ENCODE data around the gene FAM135A. TPM values are rescaled to one million over a fixed set of nuclear protein-coding genes. Genes with fewer than 3 reads are reported as not detected.

The FAM135A gene
- total and polyA plus RNA-seq, 8 donors = 7.5 to 14.4 (median 8.4) TPM

DNA sequence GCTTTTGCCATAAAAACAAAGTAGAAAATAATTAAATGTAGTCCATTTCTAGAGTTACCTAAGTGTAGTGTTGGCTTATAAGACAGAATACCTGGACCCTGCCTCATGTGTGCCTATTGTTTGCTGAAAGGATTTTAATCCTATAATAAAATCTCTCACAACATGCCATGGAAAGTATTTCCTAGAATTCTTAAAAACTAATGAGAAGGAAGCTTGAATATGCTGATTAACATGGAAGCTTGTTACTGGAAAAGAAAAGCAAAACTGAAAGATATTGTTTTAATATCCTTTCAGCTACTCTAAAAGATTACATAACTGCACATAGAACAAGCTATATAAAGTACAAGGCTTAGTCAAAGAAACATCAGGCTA, 18.0 kb upstream of the FAM135A start:
- no peak for FAIRE-seq
- no peak for DNase-seq
- H3K9me3 ChIP-seq = no peaks in the 10 kb centered on the region
- TF ChIP-seq, protein P1, sequence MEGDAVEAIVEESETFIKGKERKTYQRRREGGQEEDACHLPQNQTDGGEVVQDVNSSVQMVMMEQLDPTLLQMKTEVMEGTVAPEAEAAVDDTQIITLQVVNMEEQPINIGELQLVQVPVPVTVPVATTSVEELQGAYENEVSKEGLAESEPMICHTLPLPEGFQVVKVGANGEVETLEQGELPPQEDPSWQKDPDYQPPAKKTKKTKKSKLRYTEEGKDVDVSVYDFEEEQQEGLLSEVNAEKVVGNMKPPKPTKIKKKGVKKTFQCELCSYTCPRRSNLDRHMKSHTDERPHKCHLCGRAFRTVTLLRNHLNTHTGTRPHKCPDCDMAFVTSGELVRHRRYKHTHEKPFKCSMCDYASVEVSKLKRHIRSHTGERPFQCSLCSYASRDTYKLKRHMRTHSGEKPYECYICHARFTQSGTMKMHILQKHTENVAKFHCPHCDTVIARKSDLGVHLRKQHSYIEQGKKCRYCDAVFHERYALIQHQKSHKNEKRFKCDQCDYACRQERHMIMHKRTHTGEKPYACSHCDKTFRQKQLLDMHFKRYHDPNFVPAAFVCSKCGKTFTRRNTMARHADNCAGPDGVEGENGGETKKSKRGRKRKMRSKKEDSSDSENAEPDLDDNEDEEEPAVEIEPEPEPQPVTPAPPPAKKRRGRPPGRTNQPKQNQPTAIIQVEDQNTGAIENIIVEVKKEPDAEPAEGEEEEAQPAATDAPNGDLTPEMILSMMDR (IDR thresholded peaks at IDR 0.05) = no peak
- peak overlapping the region in 3 of 4 donors; percentile 4 to 30 (median 15) for H3K4me3 ChIP-seq
- peak overlapping the region in 3 of 4 donors; percentile 19 to 91 (median 63) for H3K27ac ChIP-seq
- H3K4me1 ChIP-seq = peaks cover 6 to 34% (median 16%) of the 10 kb centered on the region in 3 donors
- no peaks in the 10 kb centered on the region for H3K27me3 ChIP-seq
- intact Hi-C loops (cut with DNase I) = no loop called here
- H3K36me3 ChIP-seq = no peaks in the 10 kb centered on the region
- ATAC-seq = no peak

DNA sequence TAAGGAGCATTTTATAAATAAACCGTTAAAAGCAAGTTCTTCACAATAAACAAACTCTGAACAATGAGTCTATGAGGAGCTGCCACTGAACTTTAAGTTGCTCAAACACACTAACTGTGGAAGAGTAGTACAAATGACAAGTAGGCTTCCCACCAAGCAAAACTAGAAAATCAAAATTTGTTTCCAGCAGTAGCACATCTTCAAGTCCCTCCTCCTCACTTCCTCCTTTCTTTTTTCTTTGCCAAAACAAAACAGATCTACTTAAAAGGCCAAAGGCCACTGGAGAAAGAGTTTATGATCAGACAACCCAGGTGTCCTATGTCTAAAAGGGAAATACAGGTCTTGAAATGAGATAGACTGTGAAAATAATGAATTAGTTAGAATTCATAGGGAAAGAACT, 17.1 kb upstream of the FAM135A start:
- 67 to 84% methylated on average over 1 of the region's 1 CpG for WGBS, 2 donors
- peak overlapping the region in 3 of 4 donors; percentile 4 to 30 (median 15) for H3K4me3 ChIP-seq
- no peak for ATAC-seq

DNA sequence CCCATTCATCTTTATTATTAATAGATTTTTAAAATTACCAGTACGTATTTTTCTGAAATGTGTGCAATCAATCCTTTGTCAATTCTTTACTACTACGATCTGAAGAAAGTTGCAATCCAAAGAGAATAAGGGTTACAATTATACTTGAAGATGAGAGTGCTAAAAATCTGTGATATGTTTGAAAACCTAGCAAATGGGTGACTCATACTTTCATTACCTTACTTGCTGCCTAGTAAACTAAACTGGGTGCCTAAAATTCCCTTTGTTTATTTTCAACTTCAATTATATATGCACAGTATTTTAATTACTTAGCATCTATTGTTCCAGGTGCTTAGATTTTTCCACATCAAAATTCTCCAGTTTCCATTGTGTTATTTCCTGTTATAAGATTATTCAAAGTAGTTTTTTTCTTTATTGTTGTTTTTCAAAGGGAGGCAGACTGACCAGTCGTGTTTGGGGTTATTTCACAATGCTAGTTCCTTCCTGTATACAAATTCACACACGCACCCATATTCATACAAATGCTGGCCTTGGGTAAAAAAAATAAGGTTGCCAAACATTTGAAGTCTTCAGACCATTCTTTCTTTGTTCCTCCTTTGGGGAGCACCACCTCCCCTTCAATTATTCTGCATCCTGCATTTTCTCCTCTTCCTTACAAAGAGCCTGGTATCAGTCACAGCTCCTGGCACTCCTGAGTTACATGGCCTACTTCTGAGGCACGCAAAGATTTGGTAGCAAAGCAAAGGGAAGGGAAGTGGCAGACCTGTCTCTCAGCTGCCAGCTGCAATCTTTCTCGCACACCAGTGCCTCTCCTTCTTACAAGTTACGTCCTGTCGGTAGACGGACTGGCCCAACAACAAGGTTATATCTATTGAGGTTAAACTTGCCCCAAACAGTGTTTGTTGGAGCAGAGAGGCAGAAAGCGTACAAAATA, 16.2 kb upstream of the FAM135A start:
- ATAC-seq (peak in 3 of 4 donors; percentile 13 to 25 (median 24)), DNase-seq (peak in 3 of 6 donors; percentile 17 to 39 (median 24)), FAIRE-seq (no peak)
- TF ChIP-seq, protein P1 (IDR thresholded peaks at IDR 0.05) = no peak
- intact Hi-C loops (cut with DNase I) = no loop called here
- peaks cover 6 to 34% (median 16%) of the 10 kb centered on the region in 3 donors for H3K4me1 ChIP-seq
- H3K27me3 ChIP-seq = no peaks in the 10 kb centered on the region
- peak overlapping the region; percentile 62 to 91 (median 75) for H3K27ac ChIP-seq
- no peaks in the 10 kb centered on the region for H3K36me3 ChIP-seq
- peak overlapping the region in 3 of 4 donors; percentile 4 to 30 (median 19) for H3K4me3 ChIP-seq
- no peaks in the 10 kb centered on the region for H3K9me3 ChIP-seq
- 49 to 55% methylated on average over 10 of the region's 10 CpGs for WGBS, 2 donors

More for the DNA sequence above, 17.1 kb upstream of the FAM135A start:
- Histone ChIP-seq H3K27me3 (no peaks in the 10 kb centered on the region), H3K36me3 (no peaks in the 10 kb centered on the region), H3K9me3 (no peaks in the 10 kb centered on the region), H3K4me1 (peaks cover 6 to 34% (median 16%) of the 10 kb centered on the region in 3 donors), H3K27ac (peak overlapping the region in 3 of 4 donors; percentile 20 to 91 (median 63))
- intact Hi-C loops (cut with DNase I) = no loop called here
- TF ChIP-seq, protein P1 (IDR thresholded peaks at IDR 0.05) = no peak
- DNase-seq (no peak), FAIRE-seq (no peak)

DNA sequence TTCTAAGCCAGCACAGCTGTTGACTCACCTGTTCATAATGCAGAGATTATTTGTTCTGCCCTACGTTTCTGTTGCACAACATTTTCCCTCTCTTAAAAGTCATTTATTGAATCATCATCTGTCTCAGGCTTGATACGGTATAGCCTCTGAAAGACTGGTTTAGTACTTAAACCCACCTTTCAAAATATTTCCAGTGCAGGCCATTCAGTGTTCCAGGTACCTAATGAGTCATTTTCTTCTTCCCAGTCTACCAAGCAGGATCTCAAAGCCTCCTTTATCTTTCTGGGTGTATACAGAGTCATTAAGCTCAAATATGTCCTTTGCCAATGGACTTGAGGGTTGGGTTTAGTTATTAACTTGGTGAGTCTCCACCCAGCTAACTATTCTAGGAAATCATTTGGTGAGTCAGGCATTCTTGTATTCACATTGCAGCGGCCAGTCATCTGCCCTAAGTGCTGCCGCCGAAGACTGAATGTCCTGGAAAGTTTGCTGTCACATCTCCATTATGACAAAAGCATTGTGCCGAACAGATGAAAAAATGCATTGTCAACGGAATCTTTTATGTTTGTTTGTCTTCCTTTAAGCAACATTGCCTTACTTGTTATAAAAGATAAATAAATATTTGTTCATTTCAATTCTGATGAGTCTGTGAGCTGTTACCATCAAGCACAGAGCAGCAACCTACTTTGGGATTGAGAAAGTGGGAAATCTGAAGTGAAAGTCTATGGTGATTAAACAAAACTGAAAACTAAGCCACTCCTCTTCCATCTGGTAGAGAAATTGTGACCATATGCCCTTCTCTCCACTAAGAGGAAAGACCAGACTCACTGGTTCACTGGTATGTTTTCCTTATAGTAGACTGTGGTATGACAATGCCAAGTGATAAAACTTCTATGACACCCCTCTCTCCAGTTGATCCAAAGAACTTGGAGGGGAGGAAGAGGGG, 14.3 kb upstream of the FAM135A start:
- peak; percentile 56 for FAIRE-seq
- intact Hi-C loops (cut with DNase I) = no loop called here
- Histone ChIP-seq H3K27ac (peak overlapping the region; percentile 62 to 91 (median 84)), H3K27me3 (no peaks in the 10 kb centered on the region), H3K4me3 (peak overlapping the region in 2 of 4 donors; percentile 19 to 26), H3K9me3 (no peaks in the 10 kb centered on the region), H3K36me3 (no peaks in the 10 kb centered on the region), H3K4me1 (peaks cover 6 to 34% (median 16%) of the 10 kb centered on the region in 3 donors)
- ATAC-seq = peak; percentile 90 to 95 (median 92)
- DNase-seq = peak in 5 of 6 donors; percentile 61 to 78 (median 68)
- TF ChIP-seq, protein P1 (IDR thresholded peaks at IDR 0.05) = no peak
- 10% methylated on average over 7 of the region's 7 CpGs for WGBS, 2 donors
